ENCODE data around the gene SRCAP. TPM values are rescaled to one million over a fixed set of nuclear protein-coding genes. Genes with fewer than 3 reads are reported as not detected.

The SRCAP gene
- polyA plus RNA-seq = 0.15 and 1.7 TPM in 2 replicates

GRCh38 chr16:30698816-30699614 is at the start of gene SRCAP:
TSS of gene SRCAP (plus strand) at chr16:30699171. CDS start at chr16:30700825, 1,654 bp downstream.

GRCh38 chr16:30650369-30651123 is 48.4 kb upstream of the SRCAP start, which contains the start of gene PRR14:
TSS of gene PRR14 (plus strand) at chr16:30650960. CDS start at chr16:30651646, 686 bp downstream.

DNA sequence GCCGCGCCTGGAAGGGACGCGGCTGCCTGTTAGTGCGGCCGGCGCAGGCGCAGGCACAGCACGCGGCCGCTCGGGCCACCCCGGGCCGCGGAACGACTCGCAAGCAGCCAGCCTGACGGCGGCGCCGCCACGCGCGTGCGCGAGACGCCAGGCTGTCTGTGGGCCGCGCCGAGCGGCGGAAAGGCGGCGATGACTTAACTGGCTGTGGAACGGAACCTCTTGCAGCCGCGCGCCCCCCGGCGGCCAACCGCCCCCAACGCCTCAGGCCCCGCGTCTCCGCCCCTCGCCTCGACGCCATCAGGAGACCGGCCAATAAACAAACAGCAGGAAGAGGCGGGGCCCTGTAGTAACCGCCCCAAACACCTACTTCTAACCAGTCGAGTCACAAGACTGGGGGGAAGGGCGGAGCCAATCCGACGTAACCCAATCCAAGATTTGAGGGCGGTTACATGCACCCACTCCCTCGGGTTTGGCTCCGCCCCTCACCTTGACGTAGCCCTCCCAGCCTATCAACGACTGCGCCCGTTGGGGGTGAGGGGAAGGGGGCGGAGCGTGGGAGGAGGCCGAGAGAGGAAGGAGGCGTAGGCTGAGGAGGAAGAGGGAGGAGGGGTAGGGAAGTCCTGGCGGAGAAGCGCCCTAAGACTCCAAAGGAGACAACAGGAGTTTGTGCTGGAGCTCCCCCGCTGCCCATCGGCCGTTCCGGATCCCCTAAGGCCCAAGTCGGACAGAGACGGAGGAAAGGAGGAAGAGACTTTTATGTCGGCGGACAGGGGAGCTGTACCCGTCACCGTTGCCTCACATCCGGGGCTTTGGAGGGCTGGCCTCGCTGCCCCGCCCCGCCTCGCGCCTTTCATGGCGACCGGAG is 40.9 kb upstream of the SRCAP start, which contains the start of gene FBRS:
Gene FBRS, plus strand, starts transcription at position 566 of the 865 bp plus-strand sequence. CDS start 1,088 bp downstream, outside the sequence.

DNA sequence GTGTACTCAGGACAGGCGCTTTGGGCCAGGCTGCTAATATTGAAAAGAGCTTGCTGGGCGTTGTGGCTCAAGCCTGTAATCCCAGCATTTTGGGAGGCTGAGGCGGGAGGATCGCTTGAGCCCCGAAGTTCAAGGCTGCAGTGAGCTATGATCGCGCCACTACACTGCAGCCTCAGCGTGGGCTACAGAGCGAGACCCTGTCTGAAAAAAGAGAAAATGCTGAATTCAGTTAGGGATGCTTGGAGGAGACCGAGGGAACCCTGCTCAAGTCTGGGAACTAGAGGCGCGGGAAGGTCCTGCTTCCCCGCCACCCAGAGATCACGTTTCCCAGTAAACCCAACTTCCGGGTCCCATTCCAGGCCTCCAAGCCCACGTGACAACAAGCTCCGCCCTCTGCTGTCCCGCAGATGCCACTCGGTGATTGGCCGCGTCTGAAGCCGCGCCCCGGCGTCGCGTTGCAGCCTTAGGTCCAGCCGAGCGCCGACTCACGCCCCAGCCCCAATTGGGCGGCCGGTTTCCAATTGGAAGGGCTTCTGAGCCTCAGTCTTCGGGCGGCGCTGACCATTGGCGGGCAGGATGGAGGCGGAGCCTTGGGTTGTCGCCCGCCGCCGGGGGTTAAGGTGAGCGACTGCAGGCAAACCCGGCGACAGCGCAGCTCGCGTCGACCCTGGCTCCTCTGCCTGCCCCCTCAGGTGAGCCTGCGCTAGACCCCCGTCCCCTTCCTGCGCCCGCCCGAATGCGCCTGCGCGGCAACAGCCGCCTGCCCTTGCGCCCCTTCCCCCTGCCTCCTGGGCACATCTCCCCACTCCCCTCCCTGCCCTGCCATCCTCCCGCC is 49.0 kb downstream of the SRCAP start, which contains the start of gene PHKG2:
Gene PHKG2, plus strand, starts transcription at position 627 of the 835 bp plus-strand sequence. CDS start 396 bp downstream, outside the sequence.

GRCh38 chr16:30761928-30762902 is 63.2 kb downstream of the SRCAP start, which contains the start of the genes CFAP119 and RNF40:
TSS of gene CFAP119 (minus strand) at chr16:30762062. CDS start at chr16:30761748, 314 bp downstream.
TSS of gene RNF40 (plus strand) at chr16:30762322. CDS start at chr16:30762546, 224 bp downstream.

DNA sequence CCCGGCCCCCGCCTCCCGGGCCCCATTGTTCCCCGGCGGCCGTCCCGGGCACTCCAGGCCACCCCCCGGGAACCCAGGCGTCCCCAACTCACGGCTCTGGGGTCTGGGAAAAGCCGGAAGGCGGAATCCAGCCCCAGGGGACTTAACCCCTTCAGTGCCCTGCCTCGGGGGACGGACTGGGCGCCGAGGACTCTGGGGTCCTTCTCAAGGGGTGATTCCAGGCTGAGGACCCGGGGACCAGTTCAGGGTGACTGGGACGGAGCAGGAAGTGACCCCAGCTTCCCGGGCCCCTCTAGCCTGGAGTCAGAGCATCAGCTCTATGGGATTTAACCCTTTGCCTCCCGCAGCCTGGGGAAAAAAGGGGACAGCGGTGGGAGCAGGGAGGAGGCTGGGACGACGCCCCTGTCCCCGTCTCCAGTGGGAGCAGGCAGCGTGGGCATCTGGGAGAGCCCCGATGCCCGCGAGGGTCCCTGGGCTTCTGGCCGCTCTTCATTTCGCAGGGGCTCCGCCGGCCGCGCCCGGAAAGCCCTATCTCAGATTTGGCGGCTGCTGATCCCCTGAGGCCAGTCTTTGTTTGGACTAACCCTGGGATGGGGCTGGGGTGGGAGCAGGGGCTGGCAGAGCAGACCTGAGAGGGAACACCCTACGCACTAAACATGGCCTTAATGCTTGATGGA is 88.1 kb downstream of the SRCAP start, which contains the start of gene ZNF629:
Gene ZNF629, minus strand, starts transcription at position 270 of the 677 bp plus-strand sequence. CDS start 2,723 bp downstream, outside the sequence.

Other genes starting within 250 kb of the SRCAP start
- gene ITGAL, start 226.4 kb upstream of the SRCAP start, polyA plus RNA-seq = not detected in 2 replicates
- 0.38 TPM in 1 of 2 replicates, not detected in the other for gene ZNF768, start 172.6 kb upstream of the SRCAP start, polyA plus RNA-seq
- gene ZNF747, start 164.3 kb upstream of the SRCAP start, polyA plus RNA-seq = 0.42 and 1.1 TPM in 2 replicates
- gene ZNF764, start 140.8 kb upstream of the SRCAP start, polyA plus RNA-seq = 0.20 and 0.67 TPM in 2 replicates
- gene ZNF688, start 127.5 kb upstream of the SRCAP start, polyA plus RNA-seq = 1.0 and 1.2 TPM in 2 replicates
- 0.36 and 1.1 TPM in 2 replicates for gene ZNF785, start 113.5 kb upstream of the SRCAP start, polyA plus RNA-seq
- gene ZNF689, start 88.8 kb upstream of the SRCAP start, polyA plus RNA-seq = 0.94 and 1.2 TPM in 2 replicates
- gene PRR14, start 48.2 kb upstream of the SRCAP start, polyA plus RNA-seq = 1.2 and 12.7 TPM in 2 replicates
- 0.20 and 0.52 TPM in 2 replicates for gene FBRS, start 40.7 kb upstream of the SRCAP start, polyA plus RNA-seq
- 18.5 and 19.1 TPM in 2 replicates for gene PHKG2, start 49.3 kb downstream of the SRCAP start, polyA plus RNA-seq
- 0.87 and 6.6 TPM in 2 replicates for gene CFAP119, start 62.9 kb downstream of the SRCAP start, polyA plus RNA-seq
- 21.7 and 28.7 TPM in 2 replicates for gene RNF40, start 63.2 kb downstream of the SRCAP start, polyA plus RNA-seq
- 0.67 and 1.4 TPM in 2 replicates for gene ZNF629, start 88.0 kb downstream of the SRCAP start, polyA plus RNA-seq
- gene BCL7C, start 194.9 kb downstream of the SRCAP start, polyA plus RNA-seq = 2.1 and 3.7 TPM in 2 replicates
- gene CTF1, start 197.4 kb downstream of the SRCAP start, polyA plus RNA-seq = 0.15 TPM in 1 of 2 replicates, not detected in the other
- 0.52 TPM in 1 of 2 replicates, not detected in the other for gene FBXL19, start 224.4 kb downstream of the SRCAP start, polyA plus RNA-seq
- 58.6 and 83.0 TPM in 2 replicates for gene ORAI3, start 249.9 kb downstream of the SRCAP start, polyA plus RNA-seq

Data from Purkinje cell (primary cell).